GM18867 (cell line): ENCODE measurements around the gene CBLN1.
"Not testable (repeated sequence)": the region's sequence is repeated elsewhere in the genome, so short reads cannot be mapped to it uniquely, and the experiment has no call there.

Experiments
- ATAC-seq: cut with Tn5 transposase; IDR thresholded peaks from one replicate; pipeline ENCODE4 v1.9.1; 2021; ENCODE audit warnings: mild to moderate bottlenecking, moderate library complexity; ENCODE audit not compliant: unreplicated experiment

The CBLN1 gene

DNA sequence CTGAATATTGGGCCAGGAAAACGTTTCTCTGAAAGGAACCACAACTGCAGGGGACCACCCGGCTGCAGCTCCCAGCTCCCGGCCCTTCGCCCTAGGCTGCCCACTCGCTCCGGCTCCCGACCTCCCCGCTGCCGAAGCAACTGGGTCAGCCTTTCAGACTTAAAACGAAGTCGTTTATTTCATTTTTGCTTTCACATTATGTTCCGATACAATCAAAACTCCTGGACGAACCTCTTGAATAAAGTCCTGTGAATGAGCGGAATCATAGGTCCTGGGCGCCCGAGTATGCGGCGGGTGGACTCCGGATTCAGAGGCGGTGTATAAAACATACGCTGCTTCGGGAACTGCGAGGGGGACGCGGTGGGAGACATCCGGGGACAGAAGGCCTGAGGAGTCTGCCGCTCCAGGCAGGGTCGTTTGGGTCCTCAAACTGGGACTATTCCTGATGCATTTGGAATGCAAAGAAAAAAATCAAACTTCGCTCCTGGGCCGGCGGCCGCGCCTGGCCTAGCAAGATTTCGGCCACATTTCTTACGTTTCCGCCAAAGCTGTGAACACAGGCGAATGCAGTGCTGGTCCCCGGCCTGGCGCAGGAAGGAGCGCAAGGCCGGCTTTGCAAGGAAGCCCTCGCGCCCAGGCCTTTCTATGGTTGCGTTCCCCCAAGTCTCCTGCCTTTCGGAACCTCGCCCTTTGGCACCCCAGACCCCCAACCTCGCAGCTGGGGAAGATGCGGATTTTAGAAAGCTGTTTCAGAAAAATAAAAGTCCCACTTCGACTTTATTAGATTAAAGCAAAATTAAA is 3.7 kb downstream of the CBLN1 start:
- ATAC-seq: no peak

DNA sequence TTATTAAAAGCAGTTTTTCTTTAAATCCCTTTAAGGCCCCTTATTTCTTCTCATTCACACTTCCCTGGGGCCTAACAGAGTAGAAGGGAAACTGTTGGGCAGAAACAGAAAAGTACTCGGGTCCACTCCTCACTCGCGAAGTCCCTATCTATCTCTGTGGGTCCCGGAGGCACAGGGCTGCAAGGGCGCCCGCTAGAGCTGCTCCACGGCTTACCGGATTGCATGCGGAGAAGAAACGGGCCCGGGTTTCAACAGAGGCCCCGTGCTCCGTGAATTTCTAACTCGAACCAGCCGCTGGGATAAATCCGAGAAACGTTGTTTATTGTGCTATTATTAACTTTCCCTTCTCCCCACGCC is 4.3 kb downstream of the CBLN1 start:
- no peak for ATAC-seq

DNA sequence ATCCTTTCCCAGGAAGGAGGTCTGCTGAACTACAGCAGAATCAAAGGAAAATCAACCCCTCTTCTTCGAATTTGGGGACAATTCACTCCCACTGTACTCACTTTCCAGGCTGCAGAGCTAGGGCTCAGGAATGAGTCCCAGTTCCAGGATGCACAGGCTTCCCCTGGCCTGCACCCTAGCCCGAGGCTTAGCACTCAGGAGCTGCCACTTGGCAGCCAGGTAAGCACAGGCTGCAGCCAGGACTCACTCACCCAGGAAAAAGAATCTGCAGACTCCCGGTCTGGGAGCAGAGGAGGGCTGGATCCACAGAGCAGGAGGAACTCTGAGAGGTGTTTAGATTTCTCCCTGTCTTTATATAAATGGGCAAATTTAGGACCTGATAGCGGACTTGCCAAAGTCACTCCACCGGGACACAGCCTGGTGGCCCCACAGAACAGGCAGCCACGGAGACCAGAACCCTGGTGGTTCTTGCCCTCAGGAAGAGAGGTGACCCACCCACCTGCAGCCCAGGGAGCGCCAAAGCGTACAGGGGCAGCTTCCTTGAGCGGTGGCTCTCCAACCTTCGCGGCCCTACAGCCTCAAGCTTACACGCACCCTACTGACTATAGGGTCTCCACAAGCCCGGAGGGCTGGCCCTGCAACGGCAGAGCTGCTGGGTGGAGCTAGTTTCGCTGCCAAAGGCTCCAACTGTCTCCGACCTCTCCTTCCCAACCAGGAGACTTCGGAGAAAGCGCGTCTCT is 4.8 kb downstream of the CBLN1 start:
- no peak for ATAC-seq

DNA sequence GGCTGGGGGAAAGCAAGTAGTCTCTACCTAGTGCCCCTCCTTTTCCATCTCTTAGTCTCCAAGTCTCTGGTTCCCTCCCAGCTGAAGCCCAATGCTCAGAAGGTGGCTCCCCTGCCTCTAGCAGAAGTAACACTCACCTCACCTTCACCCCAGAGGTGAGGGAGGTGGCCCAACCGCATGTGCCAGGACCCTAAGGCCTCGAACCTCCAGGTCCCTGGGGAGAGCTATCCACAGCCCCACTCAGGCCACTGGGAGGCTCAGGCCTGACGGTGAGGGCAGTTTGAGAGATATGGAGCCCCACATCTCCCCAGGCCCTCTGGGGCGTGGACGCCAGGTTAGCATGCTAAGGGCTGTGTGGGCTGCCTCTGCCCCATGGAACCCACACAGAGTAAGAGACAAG is 5.8 kb downstream of the CBLN1 start:
- no peak for ATAC-seq

DNA sequence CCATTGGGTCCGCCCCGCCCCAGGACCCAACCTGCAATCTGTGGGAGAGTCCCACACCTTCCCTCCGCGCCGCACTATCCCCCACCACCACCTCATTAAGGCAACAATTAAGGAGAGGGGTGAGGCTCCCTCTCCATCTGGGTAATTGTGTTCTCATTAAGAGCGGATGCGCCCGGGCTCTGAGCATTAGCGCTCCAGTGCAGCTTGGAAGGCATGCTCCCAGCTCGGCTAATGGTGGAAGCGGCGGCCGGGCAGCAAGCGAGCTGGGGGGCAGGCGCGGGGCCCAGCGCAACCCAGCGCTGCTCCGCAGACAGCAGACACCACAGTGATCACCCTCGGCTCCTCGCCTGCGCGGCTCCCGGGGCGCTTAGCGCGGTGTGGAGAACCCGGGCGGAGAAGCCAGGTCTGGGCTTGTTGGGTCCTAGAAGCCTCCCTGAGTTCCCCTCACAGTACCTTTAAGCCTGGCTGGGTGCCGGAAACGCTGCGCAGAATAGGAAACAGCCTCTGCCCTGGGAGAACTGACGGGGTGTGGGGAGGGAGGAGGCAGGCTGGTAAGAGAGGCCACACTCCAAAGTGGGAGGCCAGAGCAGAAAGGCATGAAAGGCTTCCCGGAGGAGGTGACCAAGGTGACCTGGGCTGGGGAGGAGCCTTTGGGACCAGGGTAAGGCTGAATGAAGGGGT is 6.4 kb downstream of the CBLN1 start:
- no peak for ATAC-seq

DNA sequence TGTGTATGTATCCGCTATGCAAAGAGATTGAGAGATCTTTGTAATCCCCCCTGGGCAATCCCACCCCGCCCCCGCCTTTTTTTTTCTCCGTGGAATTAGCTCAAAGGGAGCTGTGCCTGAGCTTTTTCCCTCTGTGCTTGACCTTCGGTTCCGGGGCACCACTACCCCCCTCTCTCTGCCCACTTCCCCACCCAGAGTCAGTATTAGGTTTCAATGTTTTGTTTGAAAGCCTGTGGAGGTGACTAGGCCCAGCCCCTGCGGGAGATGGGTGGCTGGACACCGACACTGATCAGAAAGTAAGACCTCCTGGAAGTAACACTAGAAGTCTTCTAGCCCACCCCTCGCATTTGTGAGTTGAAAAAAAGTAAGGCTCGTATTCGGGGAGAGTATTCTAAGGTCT is 7.0 kb downstream of the CBLN1 start:
- no peak for ATAC-seq

DNA sequence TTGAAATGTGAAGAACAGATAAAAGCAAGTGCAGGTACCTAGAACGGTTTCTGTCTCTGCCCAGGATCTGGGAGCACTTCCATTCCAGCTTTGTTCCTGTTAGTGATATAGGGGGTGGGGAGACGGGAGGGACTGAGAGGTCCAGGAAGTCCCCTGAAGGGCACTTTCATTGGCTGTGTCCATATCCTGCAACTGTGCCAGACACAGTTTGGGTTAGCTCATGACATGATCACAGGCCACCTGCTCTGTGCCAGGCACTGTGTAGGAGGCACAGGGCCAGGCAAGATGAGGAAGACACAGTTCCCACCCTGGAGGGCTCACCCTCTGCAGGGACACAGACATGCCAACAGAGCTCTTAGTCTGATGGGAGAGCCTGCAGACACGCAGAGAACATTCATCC is 7.9 kb downstream of the CBLN1 start:
- no peak for ATAC-seq

DNA sequence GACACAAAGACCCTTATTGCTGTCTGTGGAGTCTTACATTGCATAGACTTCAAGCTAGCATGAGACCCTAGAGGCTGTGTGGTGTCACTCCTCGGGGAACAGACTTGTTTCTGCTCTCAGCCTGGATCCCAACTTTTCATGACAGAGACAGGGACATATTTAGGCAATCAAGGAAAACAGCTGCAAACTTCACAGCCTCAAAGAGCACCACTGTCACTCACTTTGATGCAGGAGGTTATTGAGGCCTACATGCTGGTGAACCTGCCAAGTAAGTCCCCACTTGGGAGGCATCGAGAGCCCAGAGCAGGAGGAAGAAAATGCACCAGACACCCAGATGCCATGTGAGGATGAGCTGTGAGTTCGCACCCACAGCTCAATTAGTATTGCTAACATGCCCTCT is 10.3 kb downstream of the CBLN1 start:
- ATAC-seq: no peak

DNA sequence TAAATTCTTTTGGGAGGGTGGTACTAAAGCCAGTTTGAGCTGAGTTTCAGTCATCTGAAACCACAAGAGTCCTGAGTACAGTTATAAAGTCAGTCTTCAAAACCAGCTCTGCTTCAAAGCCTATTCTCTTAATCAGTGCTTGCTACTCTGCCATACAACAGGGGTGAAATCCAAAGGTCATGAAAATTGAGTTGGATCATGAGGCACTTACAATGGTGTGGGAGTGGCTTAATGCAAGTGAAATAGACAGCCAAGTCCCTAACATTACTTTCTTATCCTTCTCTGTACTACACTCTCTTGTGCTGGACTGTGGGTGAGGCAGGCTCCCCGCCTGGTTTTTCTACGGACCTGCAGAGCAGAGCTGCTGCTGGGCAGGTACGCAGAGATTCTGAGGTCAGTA is 12.4 kb downstream of the CBLN1 start:
- ATAC-seq: no peak

DNA sequence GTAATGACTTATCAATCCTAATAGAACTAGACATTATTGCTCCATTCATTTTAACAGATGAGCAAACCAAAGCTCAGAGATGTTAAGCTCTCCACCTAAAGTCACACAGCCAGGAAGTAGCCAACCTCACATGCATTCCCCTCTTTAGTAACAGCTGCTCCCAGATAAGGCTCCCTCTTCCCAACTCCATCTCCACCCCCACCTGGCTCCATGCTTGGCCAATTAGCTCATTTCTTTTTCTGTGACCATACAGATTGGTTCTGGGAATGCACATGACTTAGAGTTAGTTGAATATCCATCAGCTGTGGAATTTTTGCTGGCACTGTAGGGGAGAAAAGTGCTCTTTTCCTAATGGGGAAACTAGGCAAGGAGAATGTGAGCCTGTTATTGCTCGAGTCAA is 13.0 kb downstream of the CBLN1 start:
- ATAC-seq: no peak

DNA sequence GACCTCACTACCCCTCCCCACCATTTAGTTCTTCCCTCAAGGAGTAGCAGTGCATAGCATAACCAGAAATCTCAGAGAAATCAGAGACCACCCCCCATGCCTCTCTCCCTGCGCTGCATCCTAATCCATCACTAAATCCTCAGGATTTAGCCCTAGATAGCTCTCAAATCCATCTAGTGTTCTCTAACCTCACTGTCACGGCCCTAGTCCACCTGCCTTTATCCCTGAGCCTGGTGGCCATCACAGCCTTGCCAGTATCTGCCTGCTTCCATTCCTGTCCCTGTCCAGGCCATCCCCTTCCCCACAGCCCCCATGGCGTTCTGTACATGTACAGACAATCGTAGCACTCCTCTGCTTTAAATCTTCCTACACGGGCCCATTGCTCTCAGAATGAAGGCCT is 19.1 kb downstream of the CBLN1 start:
- ATAC-seq: no peak

DNA sequence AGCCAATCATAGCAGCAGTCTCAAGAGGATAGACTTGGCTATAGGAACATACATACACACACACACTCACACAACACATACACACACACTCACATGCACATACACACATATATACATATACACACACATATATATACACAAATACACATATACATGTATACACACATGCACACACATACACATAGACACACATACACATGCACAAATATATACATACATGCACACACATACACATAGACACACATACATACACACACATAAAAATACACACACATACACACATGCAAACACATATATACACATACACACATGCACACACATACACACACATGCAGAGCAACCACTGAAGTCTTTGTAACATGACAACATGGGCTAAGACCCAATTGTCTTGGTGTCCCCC is 19.7 kb downstream of the CBLN1 start:
- ATAC-seq: no peak

DNA sequence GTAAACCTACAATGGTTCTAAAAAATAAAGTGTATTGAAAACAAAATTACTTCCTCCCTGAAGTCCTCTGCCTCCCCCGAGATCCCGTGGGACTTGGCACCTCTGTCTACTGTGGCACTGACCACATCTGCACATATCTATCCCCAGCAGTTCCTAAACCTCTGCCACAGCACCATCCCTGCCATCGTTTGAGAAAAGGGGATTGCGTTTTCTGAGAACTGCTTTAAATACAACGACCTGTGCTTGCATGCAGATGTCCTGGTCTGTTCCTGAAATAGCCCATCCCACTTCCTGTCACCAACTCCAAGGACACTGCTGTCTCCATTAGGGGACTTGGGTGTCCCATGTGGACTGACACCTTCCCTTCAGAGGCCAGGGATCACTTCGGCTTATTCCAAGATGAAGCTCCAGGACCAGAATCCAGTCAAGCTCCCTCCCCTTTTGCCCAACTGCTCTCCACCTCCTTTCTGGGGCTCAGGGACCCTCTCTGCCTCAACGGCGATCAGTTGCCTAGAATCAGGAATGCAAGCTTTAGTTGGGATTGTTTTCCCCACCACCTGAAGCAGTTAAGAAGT is 20.6 kb downstream of the CBLN1 start:
- no peak for ATAC-seq

DNA sequence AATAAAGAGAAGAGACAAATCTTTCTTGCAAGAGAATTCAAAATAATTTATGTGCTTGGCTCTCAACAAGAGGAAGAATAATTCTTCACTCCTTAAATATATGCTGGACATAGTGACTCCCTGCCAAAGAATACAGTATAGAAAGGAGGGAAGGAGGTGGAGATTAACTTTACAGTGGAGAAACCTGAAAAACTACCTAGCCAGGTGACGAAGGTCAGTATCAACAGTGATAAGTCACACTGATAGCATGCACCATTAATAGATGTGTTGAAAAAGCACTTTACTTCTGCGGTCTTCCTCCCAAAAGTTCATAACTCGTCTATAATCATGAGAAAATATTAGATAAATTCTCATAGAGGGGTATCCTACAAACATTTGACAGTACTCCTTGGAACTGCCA is 21.4 kb downstream of the CBLN1 start:
- no peak for ATAC-seq

DNA sequence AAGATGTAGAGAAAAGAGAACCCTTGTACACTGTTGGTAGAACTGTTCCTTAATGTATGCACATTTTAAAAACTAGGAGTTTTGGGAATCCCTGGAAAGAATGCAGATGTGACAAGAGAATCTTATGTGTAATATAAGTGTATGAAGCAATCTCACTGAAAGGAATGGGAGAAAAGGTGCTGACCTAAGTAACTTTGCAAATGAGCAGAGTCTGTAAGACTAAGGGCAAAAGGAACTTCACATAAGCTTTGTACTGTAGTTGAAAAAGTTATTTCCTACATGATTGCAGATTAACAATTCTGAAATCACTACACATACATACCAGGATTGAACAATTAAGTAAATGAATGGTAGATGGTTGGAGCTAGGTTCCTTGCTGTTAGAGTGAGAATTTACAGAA is 22.3 kb downstream of the CBLN1 start:
- no peak for ATAC-seq

DNA sequence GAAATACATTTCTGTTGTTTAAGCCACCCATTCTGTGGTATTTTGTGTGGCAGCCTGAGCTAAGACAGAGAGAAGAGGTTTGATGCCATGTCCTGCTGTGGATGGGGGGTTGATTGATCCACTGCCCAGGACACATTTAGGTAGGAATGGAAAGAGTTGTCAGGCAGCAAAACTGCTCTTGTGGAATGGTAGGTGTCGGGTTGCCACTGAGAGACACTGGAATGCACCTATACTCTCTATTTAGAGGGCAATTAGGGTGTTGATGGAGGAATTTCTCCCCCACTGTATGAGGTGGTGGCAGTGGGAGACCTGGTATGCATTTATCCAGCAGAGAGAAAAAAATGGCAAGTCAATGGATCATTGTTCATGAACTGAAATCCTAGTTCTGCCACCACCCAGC is 30.9 kb downstream of the CBLN1 start:
- ATAC-seq: no peak

DNA sequence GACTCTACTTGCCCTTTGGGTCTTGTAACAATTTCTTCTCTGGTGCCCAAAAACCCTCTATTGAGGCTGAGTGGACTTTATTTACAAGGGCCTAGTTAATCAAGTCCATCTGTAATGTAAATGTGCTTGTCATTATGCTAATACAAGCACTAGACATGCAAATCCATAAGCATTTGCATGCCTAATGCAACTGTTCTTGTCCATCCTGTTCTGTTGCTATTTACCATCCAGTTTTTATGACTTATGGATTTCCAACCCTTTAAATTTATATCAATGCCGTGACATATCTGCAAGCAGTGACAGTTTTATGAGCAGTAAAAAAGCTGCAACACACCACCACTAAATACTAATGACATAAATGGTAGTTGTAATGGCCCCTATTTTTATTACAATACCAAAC is 33.4 kb downstream of the CBLN1 start:
- no peak for ATAC-seq

DNA sequence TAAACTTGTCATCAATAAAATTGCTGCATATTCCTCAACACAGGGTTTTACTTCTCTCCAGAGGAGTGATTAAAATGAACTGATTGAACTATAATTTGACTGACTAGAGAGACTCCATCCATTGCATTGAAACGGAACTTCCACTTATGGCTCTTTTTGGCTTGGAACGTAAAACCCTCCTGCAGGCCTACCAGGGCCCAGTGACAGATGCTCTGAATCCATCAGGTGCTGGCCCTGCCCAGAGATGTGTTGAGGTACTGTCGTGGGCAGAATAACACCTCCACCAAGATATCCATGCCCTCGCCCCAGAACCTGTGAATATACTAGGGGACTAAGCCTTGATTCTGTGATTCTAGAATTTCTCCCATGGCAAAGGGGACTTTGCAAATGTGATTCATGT is 45.4 kb downstream of the CBLN1 start:
- ATAC-seq: no peak

DNA sequence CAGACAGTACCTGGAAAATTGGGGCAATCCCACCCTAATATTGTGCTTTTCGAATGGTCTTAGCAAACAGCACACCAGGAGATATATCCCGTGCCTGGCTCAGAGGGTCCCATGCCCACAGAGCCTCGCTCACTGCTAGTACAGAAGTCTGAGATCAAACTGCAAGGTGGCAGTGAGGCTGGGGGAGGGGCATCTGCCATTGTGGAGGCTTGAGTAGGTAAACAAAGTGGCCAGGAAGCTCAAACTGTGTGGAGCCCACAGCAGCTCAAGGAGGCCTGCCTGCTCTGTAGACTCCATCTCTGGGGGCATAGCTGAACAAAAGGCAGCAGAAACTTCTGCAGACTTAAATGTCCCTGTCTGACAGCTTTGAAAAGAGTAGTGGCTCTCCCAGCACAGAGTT is 53.3 kb downstream of the CBLN1 start:
- ATAC-seq: not testable (repeated sequence)
